GM20431 (cell line): Measurements from ENCODE around the gene GRID1.

ENCODE experiments used
- in situ Hi-C: fragments of 300-500 bp; cut with MseI, MboI; formaldehyde crosslinking; loops from one replicate; pipeline ENCODE4 v1.15.0; 2020; ENCODE audit warnings: low sequenced_read_pairs; ENCODE audit not compliant: unreplicated experiment

Gene GRID1

DNA sequence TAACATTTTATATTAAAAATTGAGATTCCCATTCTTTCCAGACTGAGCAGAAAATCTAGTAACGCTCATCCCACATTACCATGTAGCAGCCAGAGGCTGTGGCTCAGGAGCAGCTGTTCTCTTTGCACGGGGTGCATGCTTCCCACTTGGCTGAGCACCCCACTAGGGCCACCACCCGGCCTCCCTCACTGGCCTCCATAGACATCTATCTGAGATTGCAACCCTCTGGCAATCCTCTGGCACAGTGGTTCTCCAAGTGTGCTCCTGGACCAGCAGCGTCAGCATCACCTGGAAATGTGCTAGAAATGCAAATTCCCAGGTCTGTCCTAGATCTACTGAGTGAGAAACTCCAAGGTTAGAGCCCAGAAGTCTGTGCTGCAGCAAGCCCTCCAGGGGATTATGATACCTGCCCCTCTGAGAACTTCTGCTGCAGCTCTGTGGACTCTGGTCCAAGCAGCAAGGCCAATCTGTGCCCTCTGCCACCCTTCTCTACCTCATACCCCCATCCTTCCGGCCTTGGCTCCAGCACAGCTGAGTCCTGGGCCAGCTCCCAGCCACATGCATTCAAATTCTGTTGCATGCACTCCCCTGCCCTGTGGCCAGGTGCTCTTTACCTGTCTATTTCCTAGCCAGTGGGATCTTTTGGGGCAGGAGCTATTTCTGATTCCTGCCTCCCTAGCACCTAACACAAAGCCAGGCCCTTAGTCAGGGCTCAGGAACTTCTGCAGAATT is 301.5 kb downstream of the GRID1 start:
- in situ Hi-C loops = no loop called here

DNA sequence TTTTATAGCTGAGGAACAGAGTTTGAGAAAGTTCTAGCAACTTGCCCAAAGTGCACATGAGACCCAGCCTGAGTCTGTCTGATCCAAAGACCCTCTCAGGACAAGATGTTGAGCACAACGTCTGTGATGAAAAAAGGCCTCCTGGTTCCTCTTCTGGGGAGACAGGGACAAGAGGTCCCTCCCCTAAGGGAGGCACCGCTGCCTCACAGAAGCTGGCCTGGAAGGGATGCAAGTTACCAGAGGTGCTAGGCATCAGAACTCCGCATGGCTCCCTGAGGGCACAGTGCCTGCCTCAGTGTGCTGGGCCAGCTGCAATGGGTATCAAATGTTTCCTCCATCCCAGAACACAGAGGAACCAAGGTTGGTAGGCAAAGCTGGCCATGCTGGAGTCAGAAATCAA is 302.4 kb downstream of the GRID1 start:
- in situ Hi-C loops = no loop called here

- in situ Hi-C loops = no loop called here
Observed at GRCh38 chr10:86063341-86063740, 303.3 kb downstream of the GRID1 start.

- in situ Hi-C loops = no loop called here
Observed at GRCh38 chr10:86062647-86063145, 303.9 kb downstream of the GRID1 start.

DNA sequence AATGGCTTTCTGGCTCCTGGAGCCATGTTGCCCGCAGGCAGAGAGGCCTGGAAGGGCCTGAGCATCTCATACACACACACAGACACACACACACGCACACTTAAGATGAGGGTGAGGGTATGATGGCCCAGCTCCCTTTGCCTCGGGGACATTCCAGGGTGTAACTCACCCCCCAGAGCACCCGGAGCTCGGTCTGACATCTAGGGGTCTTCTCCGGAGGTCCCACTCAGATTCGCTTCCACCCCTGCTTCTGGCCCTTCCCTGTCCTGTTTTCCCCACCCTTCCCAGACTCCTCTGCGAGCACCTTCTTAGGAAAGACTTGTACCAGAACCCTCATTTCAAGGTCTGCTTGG is 304.4 kb downstream of the GRID1 start:
- in situ Hi-C loops = no loop called here

DNA sequence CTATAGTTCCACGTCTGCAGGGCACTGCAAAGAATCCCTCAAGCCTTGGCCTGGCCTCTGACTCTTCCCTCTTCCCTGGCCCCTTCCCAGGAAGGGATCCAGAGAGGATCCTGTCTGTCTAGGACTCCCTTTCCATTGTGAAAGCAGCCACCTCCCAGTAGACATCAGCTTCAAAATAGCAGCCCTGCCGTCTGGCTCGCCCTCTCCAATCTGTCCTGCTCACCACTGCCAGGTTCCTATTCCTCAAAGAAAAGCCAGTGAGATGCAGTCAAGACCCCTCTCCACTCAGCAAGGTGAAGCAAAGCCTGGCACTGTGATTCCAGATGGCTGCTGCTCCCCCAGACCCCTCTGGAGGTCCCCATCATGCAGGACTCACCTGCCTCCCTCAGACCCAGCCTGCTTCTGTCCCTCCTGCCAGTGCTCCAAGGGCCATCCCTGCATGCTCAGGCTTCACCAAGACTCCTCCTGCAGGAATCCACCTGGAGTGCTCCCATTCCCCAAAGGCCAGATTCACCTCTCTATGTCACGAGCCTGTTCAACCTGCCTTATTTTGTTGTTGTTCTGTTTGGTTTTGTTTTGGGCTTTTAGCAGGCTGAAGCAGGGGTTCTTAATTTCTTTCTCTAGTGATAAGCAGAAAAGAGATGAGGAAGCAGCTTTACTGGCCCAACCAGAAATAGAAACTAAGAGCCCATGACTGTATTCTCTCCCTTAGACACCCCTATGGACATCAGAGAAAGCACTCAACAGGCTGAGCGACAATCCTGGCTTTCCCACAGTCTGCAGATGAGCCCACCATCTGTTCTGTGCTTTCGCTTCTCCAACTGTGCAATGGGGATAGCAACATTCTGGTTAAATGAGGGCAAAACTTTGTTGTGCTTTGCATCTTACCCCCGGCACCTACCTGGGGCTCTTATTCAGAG is 305.1 kb downstream of the GRID1 start:
- in situ Hi-C loops = no loop called here

- in situ Hi-C loops = no loop called here
Observed at GRCh38 chr10:86060386-86061277, 306.0 kb downstream of the GRID1 start.

DNA sequence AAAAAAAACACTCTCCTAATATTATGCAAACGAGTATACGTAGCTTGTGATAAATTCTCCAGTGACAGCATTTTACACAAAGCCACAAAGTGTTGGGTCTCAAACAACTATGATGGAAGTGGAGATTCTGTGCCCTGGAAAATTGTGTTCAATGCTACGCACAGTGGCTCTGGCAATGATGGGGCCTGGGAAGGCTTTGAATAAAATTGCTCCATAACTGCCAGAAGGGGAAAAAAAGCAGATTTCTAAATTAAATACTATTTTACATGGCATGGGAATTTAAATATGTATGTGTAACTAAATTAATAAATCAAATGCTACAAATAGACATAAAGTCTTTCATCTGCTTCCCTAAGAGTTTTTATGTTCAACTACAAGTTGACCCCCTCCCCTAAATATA is 306.7 kb downstream of the GRID1 start:
- in situ Hi-C loops = no loop called here

- in situ Hi-C loops = no loop called here
Observed at GRCh38 chr10:86058964-86059363, 307.6 kb downstream of the GRID1 start.

DNA sequence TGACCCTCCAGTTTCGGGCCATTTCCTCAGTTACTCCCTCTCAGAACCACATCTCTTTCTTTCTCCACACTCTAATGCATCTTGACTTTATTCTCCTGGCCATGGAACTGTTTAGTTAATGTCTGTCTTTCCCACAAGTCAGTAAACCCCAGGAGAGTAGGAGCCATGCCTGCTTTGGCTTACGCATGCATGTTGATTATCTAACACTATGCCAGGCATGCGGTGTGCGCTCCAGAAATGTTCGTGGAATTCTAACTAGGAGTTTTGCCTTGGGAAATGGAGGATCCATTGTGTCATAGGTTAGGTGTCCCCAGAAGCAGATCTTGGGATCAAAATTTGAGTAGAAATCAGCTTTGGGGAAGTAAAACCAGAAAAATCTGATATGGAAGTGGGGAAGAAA is 308.9 kb downstream of the GRID1 start:
- in situ Hi-C loops = no loop called here

DNA sequence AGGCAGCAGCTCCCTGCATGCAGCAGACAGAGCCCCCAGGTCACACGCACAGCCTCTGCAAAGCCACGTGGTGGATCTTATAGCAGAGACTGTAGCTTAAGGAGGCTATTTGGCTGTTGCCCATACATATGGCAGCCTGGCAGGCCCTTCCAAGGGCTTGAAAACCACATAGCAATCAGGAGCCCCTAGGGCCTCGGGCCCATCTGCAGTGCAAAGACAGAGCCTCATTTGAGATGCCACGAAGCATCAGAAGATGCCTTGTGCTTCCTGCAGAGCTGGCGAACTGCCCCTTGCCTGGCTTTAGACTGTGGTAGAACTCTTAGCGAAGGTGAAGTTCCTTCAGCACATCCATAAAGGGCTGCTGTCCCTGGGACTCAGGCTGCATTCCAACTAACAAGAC is 309.9 kb downstream of the GRID1 start:
- in situ Hi-C loops = no loop called here

- in situ Hi-C loops = no loop called here
Observed at GRCh38 chr10:86055928-86056327, 310.7 kb downstream of the GRID1 start.

DNA sequence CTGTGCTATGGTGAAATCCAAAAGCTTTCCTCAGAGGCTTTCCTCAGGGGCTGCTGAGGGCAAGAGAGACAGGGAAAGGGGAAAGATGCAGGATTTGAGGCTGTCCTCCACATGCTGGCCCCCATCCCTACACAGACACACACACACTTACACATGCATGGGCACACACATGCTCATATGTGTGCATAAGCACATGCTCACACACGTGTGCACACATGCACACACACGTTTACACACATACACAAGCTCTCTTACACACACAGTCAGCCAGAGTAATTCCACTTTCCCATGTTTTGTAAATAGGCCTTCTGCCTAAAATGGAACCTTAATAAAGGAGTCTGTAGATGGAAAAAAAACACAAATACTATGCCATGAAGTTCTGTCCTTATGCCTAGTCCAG is 312.9 kb downstream of the GRID1 start:
- in situ Hi-C loops = no loop called here

- in situ Hi-C loops = no loop called here
Observed at GRCh38 chr10:86051586-86051985, 315.0 kb downstream of the GRID1 start.

GRCh38 chr10:86049442-86049841 is 317.2 kb downstream of the GRID1 start:
- in situ Hi-C loops = no loop called here

DNA sequence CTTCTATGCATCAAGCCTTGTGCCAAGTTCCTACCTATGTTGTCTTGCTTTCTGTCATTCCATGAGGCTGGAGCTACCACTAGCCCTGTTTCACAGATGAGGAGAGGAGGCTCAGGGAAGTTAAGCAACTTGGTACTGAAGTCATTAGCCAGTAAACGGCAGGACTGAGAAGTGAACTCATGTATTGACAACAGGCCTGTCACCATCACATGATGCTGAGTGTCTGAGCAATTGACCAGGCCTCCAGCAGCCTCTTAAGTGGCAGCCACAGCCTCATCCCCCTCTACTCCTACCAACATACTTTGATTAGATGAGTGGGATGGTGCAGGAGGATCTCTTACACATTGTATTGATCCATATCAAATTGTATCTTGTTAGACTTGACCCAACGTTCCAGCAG is 317.6 kb downstream of the GRID1 start:
- in situ Hi-C loops = no loop called here

DNA sequence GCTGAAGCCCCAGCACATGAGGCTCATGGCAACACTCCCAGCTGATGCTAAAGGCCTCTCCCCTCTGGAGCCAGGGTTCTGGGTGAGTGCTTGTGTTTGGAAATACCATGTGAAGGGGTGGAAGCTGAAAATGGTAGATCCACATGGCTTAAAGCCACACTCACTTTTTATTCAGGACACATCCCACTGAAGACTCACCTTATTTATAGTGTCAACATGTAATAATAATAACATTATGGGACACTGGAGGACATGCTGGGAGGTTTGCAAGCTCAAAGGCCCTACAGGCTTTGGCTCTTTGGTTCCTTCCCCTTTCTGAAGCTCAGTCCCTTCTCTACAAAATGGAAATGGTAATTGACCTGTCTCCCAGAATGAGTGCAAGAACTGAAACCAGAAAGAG is 318.0 kb downstream of the GRID1 start:
- in situ Hi-C loops = no loop called here

GRCh38 chr10:86047588-86047987 is 319.0 kb downstream of the GRID1 start:
- in situ Hi-C loops = no loop called here

DNA sequence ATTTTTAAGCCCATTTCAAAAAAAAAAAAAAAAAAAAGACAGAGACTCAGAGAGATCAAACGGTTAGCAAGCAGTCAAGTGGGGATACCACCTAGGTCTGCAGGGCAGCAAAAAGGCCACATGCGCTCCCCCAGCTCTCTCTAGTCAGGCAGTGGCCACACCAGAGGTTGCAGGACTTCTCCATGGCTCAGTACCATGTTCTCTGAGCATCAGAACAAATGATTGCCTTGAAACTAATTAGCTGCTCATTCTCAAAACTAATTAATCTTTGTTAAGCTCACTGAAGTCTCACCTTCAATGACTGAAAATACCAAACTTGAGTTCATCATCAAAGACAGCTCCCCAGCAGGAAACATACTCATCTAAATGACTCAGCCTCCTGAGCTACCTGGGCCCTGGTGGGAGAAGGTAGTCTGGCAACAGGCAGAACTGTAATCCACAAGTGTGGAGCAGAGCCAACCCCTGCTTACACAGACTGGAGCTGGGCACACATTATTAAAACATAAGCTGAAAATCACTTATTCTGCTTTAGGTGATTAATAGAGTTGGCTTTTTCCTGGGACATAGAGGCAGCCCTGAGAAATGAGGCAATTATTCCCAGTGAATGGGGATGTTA is 319.6 kb downstream of the GRID1 start:
- in situ Hi-C loops = no loop called here

DNA sequence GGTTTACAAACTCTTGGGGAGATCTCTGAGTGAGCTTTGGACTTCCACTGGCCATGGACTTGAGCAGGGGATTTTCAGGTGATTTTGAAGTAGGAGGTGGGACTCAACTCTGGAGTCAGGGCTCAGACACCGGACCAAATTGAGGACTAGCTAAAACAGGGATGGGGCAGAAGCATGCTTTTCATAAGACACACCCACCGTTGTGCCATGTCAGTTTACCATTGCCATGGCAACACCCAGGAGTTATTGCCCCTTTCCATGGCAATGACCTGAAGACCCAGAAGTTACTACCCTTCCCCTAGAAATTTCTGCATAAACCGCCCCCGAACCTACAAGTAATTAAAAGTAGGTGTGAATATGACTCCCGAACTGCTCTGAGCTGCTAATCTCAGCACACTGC is 320.7 kb downstream of the GRID1 start:
- in situ Hi-C loops = no loop called here
